HG03565 (cell line): Measurements from ENCODE around the gene SOX12.

Source experiments
- ATAC-seq: cut with Tn5 transposase; IDR thresholded peaks from one replicate; pipeline ENCODE4 v1.9.1; 2021; ENCODE audit warnings: mild to moderate bottlenecking, moderate library complexity; ENCODE audit not compliant: unreplicated experiment

The SOX12 gene

GRCh38 chr20:325045-325888 is at the start of gene SOX12:
TSS of gene SOX12 (plus strand) at chr20:325552. CDS start at chr20:325925, 373 bp downstream.
- ATAC-seq, result peak; percentile 69

GRCh38 chr20:275791-276190 is 49.6 kb upstream of the SOX12 start:
- ATAC-seq, result no peak

GRCh38 chr20:276620-277495 is 48.5 kb upstream of the SOX12 start:
- ATAC-seq, result no peak

- no peak for ATAC-seq
These were observed 47.9 kb upstream of the SOX12 start for GRCh38 chr20:277496-277781.

- no peak for ATAC-seq
These were observed 47.2 kb upstream of the SOX12 start for GRCh38 chr20:278181-278580.

GRCh38 chr20:278607-279571 is 46.5 kb upstream of the SOX12 start:
- no peak for ATAC-seq

GRCh38 chr20:284172-284571 is 41.2 kb upstream of the SOX12 start:
- ATAC-seq, result no peak

- ATAC-seq, result no peak
These were observed 38.8 kb upstream of the SOX12 start for GRCh38 chr20:286508-286907.

GRCh38 chr20:288956-289692 is 36.2 kb upstream of the SOX12 start:
- no peak for ATAC-seq

GRCh38 chr20:289693-290083 is 35.7 kb upstream of the SOX12 start:
- peak; percentile 6 for ATAC-seq

- peak; percentile 51 for ATAC-seq
These were observed 35.1 kb upstream of the SOX12 start, which contains the start of gene C20orf96 for GRCh38 chr20:290084-290831. TSS of gene C20orf96 (minus strand) at chr20:290750. CDS start at chr20:290610, 140 bp downstream.

- no peak for ATAC-seq
These were observed 30.8 kb upstream of the SOX12 start for GRCh38 chr20:294602-295001.

- ATAC-seq, result no peak
These were observed 29.5 kb upstream of the SOX12 start for GRCh38 chr20:295804-296203.

GRCh38 chr20:297098-297924 is 28.0 kb upstream of the SOX12 start, which contains the start of gene ZCCHC3:
TSS of gene ZCCHC3 (plus strand) at chr20:297570. CDS start at chr20:297587, 17 bp downstream.
- ATAC-seq, result peak; percentile 63

GRCh38 chr20:297925-298775 is 27.2 kb upstream of the SOX12 start:
- peak; percentile 8 for ATAC-seq

GRCh38 chr20:298776-299391 is 26.5 kb upstream of the SOX12 start:
- no peak for ATAC-seq

GRCh38 chr20:300345-300990 is 24.9 kb upstream of the SOX12 start:
- no peak for ATAC-seq
